CD4-positive, alpha-beta T cell treated with Interleukin-17A for 1 hour (primary cell): ENCODE results near the gene LIG4.
"Not testable (repeated sequence)": the region's sequence is repeated elsewhere in the genome, so short reads cannot be mapped to it uniquely, and the experiment has no call there.

ENCODE experiments used
- DNase-seq: peaks from one replicate; pipeline ENCODE4 v3.0.0-alpha.2; 2020

LIG4 gene

GRCh38 chr13:108215436-108215835 is at the start of gene LIG4:
LIG4 (minus strand) TSS chr13:108215536; CDS start chr13:108211268, 4,268 bp downstream.
- peak; percentile 94 for DNase-seq

DNA sequence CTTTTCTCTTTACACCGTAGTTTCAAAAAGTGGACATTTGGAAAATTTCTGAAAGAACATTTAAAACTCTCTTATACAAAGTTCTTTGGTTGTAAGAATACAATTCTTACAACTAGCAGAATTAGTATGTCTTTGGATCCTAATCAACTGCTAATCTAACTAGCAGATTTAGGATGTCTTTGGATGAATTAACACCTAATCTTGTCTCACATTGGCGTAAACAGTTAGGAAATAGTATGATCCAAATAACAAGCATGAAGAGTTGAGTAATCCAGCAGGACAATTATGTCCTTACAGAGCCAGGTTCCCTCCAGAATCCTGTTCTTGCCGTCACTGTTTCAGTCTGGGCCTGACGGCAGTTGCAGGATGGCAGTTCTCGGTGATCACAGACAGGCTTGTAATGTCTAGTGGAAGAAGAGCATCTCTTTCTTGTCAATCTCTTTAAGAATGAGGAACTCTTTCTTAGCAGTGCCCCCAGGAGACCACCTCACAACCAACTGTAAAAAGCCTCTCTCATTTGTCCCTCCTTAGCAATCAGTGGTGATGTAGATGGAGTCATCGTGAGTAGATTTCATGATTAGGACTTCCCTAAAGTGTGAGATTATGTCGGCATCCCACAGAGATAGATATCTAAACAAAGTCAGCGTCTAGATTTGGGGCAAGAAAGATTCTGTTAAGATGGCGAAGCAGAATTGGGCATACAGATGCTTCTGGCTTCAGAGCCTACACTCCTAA is 48.5 kb upstream of the LIG4 start:
- DNase-seq = no peak

GRCh38 chr13:108257248-108257647 is 41.9 kb upstream of the LIG4 start:
- DNase-seq = no peak

DNA sequence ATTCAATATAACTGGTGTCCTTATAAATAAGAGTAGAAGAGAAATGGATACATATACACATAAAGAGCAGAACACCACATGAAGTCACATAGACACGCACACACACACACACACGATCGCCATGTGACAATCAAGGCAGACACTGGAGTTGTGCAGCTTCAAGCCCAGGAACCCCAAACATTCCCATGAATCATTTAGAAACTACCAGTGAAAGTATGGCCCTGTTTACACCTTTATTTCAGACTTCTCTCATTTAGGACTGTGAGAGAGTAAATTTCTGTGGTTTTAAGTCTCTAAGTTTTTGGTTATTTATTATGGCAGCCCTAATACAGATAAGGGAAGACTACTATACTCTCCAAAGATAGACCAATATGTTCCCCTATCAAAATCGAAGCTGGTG is 33.8 kb upstream of the LIG4 start:
- no peak for DNase-seq

DNA sequence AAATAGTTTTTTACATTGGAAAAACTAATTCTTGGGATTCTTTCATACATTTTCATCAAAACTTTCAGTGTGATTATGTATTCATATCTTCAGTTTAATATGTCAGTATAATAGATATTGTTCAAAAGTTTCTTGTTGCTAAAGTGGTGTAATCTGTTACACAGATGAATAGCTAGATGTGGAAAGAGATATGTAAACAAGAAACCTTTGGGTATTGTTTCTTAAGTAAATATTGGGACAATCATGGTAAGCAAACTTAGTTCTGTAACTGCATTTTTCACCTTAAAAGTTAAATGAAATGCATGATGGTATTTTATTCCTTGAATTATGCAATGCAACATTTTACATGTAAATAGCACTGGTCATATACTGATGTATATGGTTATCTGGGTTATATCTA is 15.0 kb upstream of the LIG4 start:
- DNase-seq = no peak

DNA sequence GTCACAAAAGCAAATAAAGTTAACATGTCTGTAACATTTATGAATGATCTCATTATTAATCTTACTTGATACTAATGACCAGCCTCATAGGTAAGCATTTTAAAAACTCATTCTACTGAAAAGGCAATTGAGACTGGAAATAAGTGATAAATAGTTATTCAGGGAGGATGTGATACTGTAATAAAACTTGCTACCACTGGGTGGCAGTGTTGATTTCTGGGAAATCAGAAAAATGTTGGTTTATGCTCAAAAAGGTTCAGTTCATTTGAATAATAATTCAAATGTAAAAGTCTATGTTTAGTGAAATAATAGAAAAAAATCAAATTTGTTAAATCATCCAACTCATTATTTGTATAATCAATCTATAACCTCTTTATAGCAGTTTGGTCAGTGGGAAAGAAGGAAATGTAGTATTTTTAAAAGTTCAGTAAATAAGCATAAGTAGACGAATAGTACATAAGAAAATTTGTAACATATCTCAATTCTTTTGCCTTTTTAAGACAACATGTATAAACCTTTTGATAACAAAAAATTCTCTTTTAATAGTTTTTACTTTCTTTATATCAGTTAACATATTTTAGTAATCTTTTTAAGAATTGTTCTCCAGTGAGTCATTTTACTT is 12.4 kb upstream of the LIG4 start:
- peak; percentile 68 for DNase-seq

DNA sequence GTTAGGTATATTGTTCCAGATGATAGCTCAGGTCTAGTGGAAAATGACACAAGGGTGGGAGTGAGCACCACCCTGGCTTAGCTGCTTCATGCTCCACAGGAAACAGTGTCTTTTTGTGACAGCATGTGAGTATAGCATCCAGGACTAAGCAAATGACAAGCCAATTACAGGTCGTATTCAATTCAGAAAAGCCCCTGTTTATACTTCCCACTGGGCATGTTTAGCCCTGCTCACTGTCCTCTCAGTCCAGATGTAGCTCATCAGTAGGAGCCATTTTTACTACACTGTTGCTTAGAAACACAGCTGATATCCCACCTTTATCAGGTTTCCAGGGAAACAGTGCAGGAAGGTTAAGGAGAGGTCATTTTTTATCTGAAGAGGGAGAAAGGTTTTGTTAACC is 10.8 kb upstream of the LIG4 start:
- DNase-seq = no peak

DNA sequence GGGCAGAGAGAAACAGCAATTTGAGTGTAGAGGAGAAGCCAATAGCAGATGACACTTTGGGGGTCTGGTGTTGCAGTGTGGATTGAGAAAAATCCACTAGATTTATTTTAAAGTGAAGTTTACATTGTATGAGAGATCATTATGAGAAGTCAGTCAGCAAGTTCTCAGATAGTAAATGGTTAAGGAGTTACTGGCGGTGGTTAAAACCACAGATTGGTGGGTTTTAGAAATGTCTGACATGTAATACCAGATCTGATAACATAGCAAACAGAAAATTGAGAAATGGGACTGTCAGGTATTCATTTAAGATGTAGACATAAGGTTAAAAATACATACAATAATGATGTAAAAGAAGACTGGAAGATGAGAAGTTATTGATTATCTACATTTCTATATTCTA is 10.1 kb upstream of the LIG4 start:
- peak; percentile 29 for DNase-seq

GRCh38 chr13:108223687-108224503 is 8.6 kb upstream of the LIG4 start:
- DNase-seq = no peak

- DNase-seq = peak; percentile 30
These were observed 4.7 kb upstream of the LIG4 start for GRCh38 chr13:108220041-108220440.

DNA sequence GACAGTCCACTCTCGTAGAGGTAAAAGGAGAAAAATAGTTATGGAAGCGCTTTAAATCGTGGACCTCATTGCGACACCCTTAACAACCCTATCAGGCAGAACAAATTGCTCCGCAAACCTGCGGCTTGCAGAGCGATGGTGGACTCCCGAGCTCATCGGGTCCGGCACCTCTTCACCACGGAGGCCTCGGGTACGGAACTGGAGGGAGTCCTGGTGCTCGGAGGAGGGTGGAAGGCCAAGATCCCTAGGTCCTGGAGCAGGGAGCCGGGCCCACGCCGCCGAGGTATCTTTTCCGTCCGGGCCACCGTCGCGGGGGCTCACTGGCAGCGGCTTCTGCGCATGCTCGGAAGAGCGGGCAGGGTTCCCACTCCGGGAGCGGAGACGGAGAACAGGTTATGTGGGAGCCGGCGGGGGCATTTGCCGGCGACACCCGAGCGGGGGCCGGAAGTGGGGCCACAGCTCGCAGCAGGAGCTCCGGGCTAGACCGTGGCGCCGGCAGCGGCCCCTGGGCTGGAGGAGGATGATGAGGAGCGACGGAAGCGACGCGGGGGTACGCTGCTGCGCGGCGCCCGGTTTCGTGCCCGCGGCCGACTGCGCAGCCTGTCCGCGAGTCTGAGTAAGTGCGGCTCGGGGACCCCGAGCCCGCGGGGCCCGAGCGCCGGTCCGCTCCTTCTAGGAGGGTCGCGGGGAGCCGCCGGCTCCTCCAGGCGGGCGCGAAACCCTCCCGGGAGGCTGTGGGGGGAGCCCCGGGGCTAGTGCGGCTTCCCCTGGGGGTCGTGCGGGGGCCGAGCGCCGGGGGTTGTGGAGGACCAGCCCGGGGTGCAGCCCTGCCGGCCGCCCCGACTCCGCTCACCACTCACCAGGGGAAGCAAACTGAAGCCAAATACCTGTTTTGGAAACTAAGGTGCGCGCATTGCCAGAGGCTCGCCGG is 3.0 kb upstream of the LIG4 start, which contains the start of gene ABHD13:
Gene ABHD13 (plus strand): TSS at position 349 of the 931 bp plus-strand sequence. CDS start 10,827 bp downstream, outside the sequence.
- DNase-seq = peak; percentile 94

DNA sequence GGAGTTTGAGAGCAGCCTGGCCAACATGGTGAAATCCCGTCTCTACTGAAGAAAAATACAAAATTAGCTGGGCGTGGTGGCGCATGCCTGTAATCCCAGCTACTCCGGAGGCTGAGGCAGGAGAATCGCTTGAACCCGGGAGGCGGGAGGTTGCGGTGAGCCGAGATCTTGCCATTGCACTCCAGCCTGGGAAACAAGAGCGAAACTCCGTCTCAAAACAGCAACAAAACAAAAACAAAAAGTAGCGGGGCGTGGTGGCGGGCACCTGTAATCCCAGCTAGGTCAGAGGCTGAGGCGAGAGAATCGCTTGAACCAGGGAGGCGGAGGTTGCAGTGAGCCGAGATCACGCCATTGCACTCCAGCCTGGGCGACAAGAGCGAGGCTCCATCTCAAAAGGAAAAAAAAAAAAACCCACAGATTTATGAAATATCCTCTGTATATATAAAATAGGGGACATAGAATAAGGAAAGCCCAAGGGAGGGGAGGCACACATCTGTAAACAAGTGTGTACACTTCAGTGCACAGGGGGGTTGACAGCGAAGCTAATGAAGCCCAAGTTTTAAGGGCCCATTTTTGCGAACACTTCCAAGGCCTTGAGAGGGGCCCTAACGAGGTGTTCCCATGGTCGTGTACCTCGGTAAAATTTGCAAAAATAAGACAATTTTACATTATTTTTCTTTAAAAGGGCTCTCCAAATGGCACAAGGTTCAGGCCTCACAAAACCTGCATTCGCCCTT is 2.1 kb upstream of the LIG4 start:
- DNase-seq = not testable (repeated sequence)

GRCh38 chr13:108214441-108215271 is 680 bp downstream of the LIG4 start:
- no peak for DNase-seq

DNA sequence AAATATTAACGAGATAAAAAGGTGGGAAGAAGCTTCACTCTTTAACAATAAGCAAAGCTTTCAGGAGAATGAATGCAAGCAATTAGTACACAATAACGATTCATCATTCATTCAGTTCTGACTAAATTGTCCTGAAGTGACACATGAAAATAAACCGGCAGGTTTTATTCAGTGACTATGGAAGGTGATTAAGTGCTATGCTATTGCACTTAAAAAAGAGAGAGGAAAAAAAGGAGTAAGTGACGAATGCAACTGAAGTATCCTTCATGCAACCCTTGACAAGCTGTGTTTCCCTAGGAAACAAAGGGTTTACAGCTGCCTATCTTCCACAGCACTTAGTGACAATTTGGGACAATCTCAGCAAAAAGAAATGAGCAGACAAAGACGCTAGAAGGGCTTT is 1.4 kb downstream of the LIG4 start:
- no peak for DNase-seq

DNA sequence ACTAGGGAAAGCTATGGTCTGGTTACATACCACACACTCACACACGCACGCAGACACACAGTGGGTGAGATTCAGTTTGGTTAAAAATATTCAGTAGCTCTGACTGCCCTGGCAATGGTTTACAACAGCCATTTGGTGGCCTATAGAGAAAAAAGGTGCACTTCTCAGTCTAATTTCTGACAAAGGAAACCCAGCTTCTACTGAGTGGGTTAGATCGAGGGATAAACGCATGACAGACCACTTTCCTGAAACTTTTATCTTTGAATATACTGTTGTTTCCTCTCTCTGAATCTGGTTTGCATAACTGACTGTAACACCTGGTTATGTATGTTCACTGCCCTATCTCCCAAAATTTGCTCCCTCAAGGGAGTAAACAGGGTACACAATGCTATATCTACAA is 2.5 kb downstream of the LIG4 start:
- no peak for DNase-seq

DNA sequence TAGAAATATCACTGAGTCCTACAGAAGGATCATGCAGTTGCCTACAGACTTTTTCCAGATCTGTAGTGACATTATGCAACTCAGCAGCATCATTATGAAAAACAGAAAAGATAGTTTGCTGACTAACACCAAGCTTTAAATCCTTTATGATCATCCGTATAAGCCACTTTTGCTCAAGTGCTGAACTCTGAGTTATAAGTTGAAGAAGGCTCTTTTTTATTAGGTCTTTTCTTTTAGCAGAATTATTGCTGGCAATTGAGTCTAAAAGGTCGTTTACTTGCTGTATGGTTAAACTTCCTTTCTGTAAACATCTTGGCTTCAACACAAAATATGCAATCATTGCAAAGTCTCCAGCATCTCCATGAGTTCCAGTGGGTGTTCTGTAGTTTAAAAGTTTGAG is 4.8 kb downstream of the LIG4 start:
- no peak for DNase-seq

DNA sequence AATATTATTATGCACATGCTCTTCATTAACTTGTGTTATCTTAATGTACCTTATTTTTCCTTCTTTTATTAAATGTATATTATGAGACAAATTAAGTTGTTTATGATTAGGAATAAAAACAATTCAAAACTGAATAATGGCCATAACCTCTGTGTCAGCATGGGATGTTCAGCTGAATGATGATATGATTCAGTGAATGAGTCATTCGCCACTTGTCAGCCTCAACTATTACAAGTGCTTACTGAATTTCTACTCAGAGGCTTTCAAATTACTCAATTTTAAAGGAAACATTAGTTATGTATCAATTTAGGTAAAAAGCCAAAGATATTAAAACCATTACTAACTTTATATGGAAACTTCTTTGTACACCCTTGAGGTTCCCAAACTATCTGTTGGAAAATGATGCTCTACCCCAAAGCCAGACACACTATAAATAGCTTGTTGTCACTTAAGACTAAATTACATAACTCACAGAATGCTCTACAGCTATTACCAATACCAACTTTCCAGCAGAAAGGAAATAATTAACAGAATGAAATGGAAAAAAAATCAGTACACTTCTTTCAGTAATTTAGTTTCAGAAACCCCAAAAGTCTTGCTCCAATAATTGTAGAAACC is 14.4 kb downstream of the LIG4 start:
- DNase-seq = no peak

GRCh38 chr13:108195861-108196260 is 19.5 kb downstream of the LIG4 start:
- DNase-seq = no peak

DNA sequence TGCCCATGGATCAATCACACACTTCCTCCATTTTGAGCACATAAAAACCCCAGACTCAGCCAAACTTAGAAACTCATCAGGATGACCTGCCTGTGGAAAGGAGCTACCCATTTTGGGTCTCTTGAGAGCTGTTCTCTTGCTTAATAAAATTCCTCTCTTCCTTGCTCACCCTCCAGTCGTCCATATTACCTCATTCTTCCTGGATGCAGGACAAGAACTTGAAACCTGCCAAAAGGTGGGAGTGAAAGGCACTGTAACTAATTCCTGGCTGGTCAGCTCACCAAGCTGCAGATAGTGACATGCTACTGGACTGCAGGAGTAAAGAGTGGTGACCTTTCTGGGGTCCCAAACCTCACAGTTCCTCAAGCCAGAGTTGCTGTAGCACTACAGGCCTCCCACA is 20.2 kb downstream of the LIG4 start:
- DNase-seq = no peak

DNA sequence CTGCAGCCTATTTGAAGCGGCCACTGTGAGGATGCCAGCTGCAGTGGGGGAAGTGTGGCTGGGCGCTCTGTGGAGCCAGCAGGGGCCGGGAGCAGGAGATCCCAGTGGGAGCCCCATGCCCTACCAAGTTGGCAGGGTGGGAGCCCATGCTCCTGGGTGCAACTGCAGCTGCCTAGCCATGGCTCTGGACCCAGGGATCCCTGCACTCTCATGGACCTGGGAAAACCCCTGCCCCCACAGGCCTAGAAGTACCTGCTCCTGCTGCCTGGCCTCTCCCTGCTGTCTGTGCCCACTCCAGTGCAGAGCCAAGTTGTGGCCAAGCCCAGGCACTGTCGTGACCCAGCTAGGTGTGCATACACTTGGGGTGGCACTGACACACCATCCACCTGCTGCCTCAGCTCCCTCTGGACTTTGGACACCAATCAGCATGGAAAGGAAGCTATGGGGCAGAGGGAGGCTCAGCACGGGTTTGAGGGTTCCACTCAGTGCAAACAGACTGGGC is 20.9 kb downstream of the LIG4 start:
- DNase-seq = no peak
